22Rv1 (cell line): ENCODE results near the gene GALNT16.

Experiments
- CTCF ChIP-seq: fragments of 450-650 bp; IDR thresholded peaks from 2 replicates; pipeline ENCODE4 v1.5.1; 2017; ENCODE audit warnings: mild to moderate bottlenecking
- ZFX ChIP-seq: fragments of 450-650 bp; IDR thresholded peaks from 2 replicates; pipeline ENCODE4 v1.6.1; 2017; ENCODE audit warnings: antibody characterized with exemption, borderline replicate concordance

- TF ChIP-seq CTCF: no peak
- no peak for TF ChIP-seq ZFX
Observed at GRCh38 chr14:69318901-69319475, 59.0 kb downstream of the GALNT16 start.
